Astrocyte (in vitro differentiated cells and primary cell): Measurements from ENCODE around the gene RAB4A.

Experiments used
- CTCF ChIP-seq: IDR thresholded peaks from 2 replicates; pipeline ENCODE4 v1.5.1; 2011; ENCODE audit warnings: low read depth, mild to moderate bottlenecking, inconsistent platforms, low read length, moderate library complexity; ENCODE audit not compliant: insufficient read depth
- EZH2 ChIP-seq: IDR thresholded peaks from 2 replicates; pipeline ENCODE4 v1.6.1; 2012; ENCODE audit warnings: mild to moderate bottlenecking, low read length, inconsistent platforms; ENCODE audit not compliant: insufficient read depth

- no peak for TF ChIP-seq CTCF
- TF ChIP-seq EZH2: no peak
These were observed 78.8 kb downstream of the RAB4A start for GRCh38 chr1:229349463-229350385.
